GM20000 (cell line): Measurements from ENCODE around the gene ARIH2.

ENCODE experiments used
- DNase-seq: peaks from one replicate; pipeline ENCODE4 v3.0.0; 2012; ENCODE audit warnings: low spot score
- TF ChIP-seq, protein P1 (sequence below): IDR thresholded peaks from 2 replicates; pipeline ENCODE4 v1.5.1; 2012; ENCODE audit warnings: mild to moderate bottlenecking, control low read depth; ENCODE audit errors: extremely low read depth, missing control alignments

ARIH2 gene

GRCh38 chr3:48962340-48962739 is 43.7 kb downstream of the ARIH2 start:
- no peak for DNase-seq
- TF ChIP-seq, protein P1, sequence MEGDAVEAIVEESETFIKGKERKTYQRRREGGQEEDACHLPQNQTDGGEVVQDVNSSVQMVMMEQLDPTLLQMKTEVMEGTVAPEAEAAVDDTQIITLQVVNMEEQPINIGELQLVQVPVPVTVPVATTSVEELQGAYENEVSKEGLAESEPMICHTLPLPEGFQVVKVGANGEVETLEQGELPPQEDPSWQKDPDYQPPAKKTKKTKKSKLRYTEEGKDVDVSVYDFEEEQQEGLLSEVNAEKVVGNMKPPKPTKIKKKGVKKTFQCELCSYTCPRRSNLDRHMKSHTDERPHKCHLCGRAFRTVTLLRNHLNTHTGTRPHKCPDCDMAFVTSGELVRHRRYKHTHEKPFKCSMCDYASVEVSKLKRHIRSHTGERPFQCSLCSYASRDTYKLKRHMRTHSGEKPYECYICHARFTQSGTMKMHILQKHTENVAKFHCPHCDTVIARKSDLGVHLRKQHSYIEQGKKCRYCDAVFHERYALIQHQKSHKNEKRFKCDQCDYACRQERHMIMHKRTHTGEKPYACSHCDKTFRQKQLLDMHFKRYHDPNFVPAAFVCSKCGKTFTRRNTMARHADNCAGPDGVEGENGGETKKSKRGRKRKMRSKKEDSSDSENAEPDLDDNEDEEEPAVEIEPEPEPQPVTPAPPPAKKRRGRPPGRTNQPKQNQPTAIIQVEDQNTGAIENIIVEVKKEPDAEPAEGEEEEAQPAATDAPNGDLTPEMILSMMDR, result no peak

DNA sequence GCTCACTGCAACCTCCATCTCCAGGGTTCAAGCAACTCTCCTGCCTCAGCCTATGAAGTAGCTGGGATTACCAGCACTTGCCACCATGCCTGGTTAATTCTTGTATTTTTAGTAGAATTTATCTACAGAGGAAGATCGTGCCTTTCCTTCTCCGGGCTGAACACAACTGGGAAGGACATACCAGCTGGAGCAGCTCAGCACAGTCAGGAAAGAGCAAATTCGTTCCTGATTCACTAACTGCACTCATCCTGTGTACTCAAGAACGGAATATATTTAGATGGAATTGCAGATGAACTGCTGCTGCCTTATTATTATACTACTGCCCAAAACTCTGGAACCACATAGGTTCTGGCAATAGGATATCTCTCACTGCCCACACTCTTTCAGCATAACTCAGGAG is 44.3 kb downstream of the ARIH2 start:
- TF ChIP-seq, protein P1, result no peak
- DNase-seq, result no peak

GRCh38 chr3:48963591-48963990 is 44.9 kb downstream of the ARIH2 start:
- TF ChIP-seq, protein P1, result no peak
- DNase-seq, result no peak

- DNase-seq, result no peak
- TF ChIP-seq, protein P1, result no peak
Observed at GRCh38 chr3:48966367-48966766, 47.7 kb downstream of the ARIH2 start.

- TF ChIP-seq, protein P1, result no peak
- no peak for DNase-seq
Observed at GRCh38 chr3:48966876-48967361, 48.3 kb downstream of the ARIH2 start.

DNA sequence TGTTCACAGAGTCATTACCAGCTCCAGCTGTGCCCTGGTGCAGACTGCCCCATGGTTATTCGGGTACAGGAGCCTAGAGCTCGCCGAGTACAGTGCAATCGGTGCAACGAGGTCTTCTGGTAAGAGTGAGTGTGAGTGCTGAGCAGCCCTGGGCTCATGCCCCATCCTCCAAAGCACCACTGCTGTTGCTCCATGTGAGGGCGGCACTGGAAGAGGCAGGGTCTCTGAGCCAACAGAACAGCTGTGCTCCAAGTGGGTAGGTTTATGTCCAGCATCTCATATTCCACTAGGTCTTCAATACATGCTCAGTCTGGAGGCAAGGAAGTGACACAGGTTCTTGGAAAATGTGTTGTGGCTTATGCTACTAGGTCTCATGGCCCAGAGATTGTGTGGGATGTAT is 51.9 kb downstream of the ARIH2 start:
- DNase-seq, result no peak
- TF ChIP-seq, protein P1, result no peak

DNA sequence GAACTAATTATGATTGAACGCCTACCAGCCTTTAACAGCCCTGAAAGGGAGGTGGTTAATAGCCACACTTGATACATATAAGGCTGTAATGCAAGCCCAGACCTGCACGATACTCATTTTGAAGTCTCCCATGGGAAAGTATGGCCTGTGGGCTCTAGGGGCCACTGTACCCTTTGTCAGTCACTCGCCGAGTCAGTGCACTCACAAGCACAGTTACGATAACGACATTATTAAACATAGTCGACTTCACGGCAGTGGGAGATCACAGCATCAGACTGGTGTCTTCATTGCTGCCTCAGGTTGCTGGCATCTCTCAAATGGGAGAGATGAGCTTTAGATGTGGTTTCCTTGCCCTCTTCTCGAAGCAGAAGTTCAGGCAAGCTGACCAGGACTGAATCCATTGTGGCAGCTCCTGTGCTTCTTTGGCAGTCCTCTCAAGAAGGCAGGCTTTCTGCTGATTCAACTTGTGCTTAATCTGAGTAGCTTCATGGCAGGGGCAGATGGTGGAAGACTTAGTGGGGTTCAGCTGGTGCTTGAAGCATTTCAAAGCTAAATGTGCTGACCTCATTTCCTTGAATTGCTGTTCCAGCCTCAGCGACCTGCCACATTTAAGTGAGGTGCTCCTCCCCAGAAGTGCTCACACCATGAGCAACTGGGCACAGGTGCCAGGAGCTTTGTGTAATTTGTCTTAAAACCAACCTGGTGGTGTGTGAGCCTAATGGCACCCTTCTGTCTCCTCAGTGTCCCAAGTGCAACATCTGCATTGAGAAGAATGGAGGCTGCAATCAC is 55.6 kb downstream of the ARIH2 start:
- TF ChIP-seq, protein P1, result no peak
- DNase-seq, result no peak
